H9 (cell line): Measurements from ENCODE around the gene FAM170B. TPM values are rescaled to one million over a fixed set of nuclear protein-coding genes. Genes with fewer than 3 reads are reported as not detected.

Experiments
- DNase-seq: peaks from one replicate; pipeline ENCODE4 v3.0.0-alpha.2; 2017
- H2AFZ ChIP-seq: one replicate; pipeline ENCODE4 v1.6.1; 2013; ENCODE audit warnings: mild to moderate bottlenecking, low read length, control low read depth, moderate library complexity
- H2AK5ac ChIP-seq: 2 replicates; pipeline ENCODE4 v1.6.1; 2013; ENCODE audit warnings: low read length, control low read depth, mixed read lengths; ENCODE audit not compliant: insufficient read length
- H2BK120ac ChIP-seq: one replicate; pipeline ENCODE4 v1.6.1; 2013; ENCODE audit warnings: low read depth, mild to moderate bottlenecking, low read length, control low read depth, inconsistent platforms; ENCODE audit not compliant: poor library complexity, severe bottlenecking
- H2BK12ac ChIP-seq: 2 replicates; pipeline ENCODE4 v1.6.1; 2013; ENCODE audit warnings: low read length, control low read depth, mixed read lengths, low read depth; ENCODE audit not compliant: insufficient read length
- H2BK15ac ChIP-seq: 2 replicates; pipeline ENCODE4 v1.6.1; 2013; ENCODE audit warnings: low read depth, low read length, control low read depth
- H2BK20ac ChIP-seq: one replicate; pipeline ENCODE4 v1.6.1; 2013; ENCODE audit warnings: low read depth, mild to moderate bottlenecking, low read length, control low read depth, inconsistent platforms; ENCODE audit not compliant: poor library complexity, severe bottlenecking
- H2BK5ac ChIP-seq: 2 replicates; pipeline ENCODE4 v1.6.1; 2013; ENCODE audit warnings: low read length, control low read depth, mixed read lengths; ENCODE audit not compliant: insufficient read length
- H3K14ac ChIP-seq: 2 replicates; pipeline ENCODE4 v1.6.1; 2013; ENCODE audit warnings: low read length, control low read depth; ENCODE audit not compliant: insufficient read depth
- H3K18ac ChIP-seq: 2 replicates; pipeline ENCODE4 v1.6.1; 2013; ENCODE audit warnings: low read depth, mild to moderate bottlenecking, mixed read lengths, low read length, control low read depth; ENCODE audit not compliant: insufficient read length
- H3K23ac ChIP-seq: 2 replicates; pipeline ENCODE4 v1.6.1; 2013; ENCODE audit warnings: low read length, control low read depth, mixed read lengths, low read depth; ENCODE audit not compliant: insufficient read length
- H3K23me2 ChIP-seq: 2 replicates; pipeline ENCODE4 v1.6.1; 2013; ENCODE audit warnings: low read depth, mild to moderate bottlenecking, mixed read lengths, low read length, control low read depth; ENCODE audit not compliant: insufficient read length, poor library complexity, severe bottlenecking
- H3K27ac ChIP-seq: 2 replicates; pipeline ENCODE4 v1.5.1; 2013; ENCODE audit warnings: low read length, control low read depth, mixed read lengths, low read depth; ENCODE audit not compliant: insufficient read length
- H3K27me3 ChIP-seq: 2 replicates; pipeline ENCODE4 v1.6.1; 2013; ENCODE audit warnings: low read length, control low read depth, inconsistent platforms; ENCODE audit not compliant: insufficient read depth
- H3K4ac ChIP-seq: 2 replicates; pipeline ENCODE4 v1.6.1; 2013; ENCODE audit warnings: low read depth, mild to moderate bottlenecking, control low read depth, inconsistent platforms, low read length, moderate library complexity
- H3K4me1 ChIP-seq: 2 replicates; pipeline ENCODE4 v1.6.1; 2013; ENCODE audit warnings: low read length, control low read depth, inconsistent platforms; ENCODE audit not compliant: insufficient read depth
- H3K4me2 ChIP-seq: 2 replicates; pipeline ENCODE4 v1.6.1; 2013; ENCODE audit warnings: low read length, control low read depth, mixed read lengths; ENCODE audit not compliant: insufficient read length, insufficient read depth
- H3K56ac ChIP-seq: 2 replicates; pipeline ENCODE4 v1.6.1; 2013; ENCODE audit warnings: low read depth, mild to moderate bottlenecking, mixed read lengths, low read length, control low read depth; ENCODE audit not compliant: insufficient read length
- H3K79me1 ChIP-seq: 2 replicates; pipeline ENCODE4 v1.6.1; 2013; ENCODE audit warnings: low read depth, mild to moderate bottlenecking, moderate library complexity, low read length, control low read depth, inconsistent platforms; ENCODE audit not compliant: insufficient read depth, poor library complexity, severe bottlenecking
- H3K79me2 ChIP-seq: 2 replicates; pipeline ENCODE4 v1.6.1; 2013; ENCODE audit warnings: low read length, control low read depth, inconsistent platforms; ENCODE audit not compliant: insufficient read depth
- H3K9ac ChIP-seq: 2 replicates; pipeline ENCODE4 v1.6.1; 2013; ENCODE audit warnings: low read length, control low read depth, mixed read lengths; ENCODE audit not compliant: insufficient read length; ENCODE audit errors: extremely low read depth
- H3K9me3 ChIP-seq: one replicate; pipeline ENCODE4 v1.6.1; 2013; ENCODE audit warnings: low read depth, low read length, inconsistent platforms; ENCODE audit not compliant: control insufficient read depth
- H3T11ph ChIP-seq: one replicate; pipeline ENCODE4 v1.6.1; 2013; ENCODE audit warnings: mild to moderate bottlenecking, low read length, control low read depth, inconsistent platforms
- H4K20me1 ChIP-seq: one replicate; pipeline ENCODE4 v1.6.1; 2013; ENCODE audit not compliant: control insufficient read depth, insufficient read length, insufficient read depth
- H4K5ac ChIP-seq: 2 replicates; pipeline ENCODE4 v1.6.1; 2013; ENCODE audit warnings: low read depth, mild to moderate bottlenecking, mixed read lengths, low read length, control low read depth; ENCODE audit not compliant: insufficient read length
- H4K8ac ChIP-seq: replicated peaks from 2 replicates; pipeline ENCODE4 v1.6.1; 2013; ENCODE audit warnings: low read length, control low read depth, mixed read lengths, low read depth; ENCODE audit not compliant: insufficient read length
- H4K91ac ChIP-seq: 2 replicates; pipeline ENCODE4 v1.6.1; 2013; ENCODE audit warnings: low read depth, mild to moderate bottlenecking, moderate library complexity, mixed read lengths, low read length, control low read depth; ENCODE audit not compliant: insufficient read length
- H3K27ac Mint-ChIP-seq, 3 experiments: 2 replicates in 2 of 3; 3 replicates in 1 of 3; pipeline ENCODE4 v1.8.0; 2020 to 2021; ENCODE audit warnings: mixed read lengths in 3 of 3, mild to moderate bottlenecking in 1 of 3, moderate library complexity in 1 of 3
- H3K27me3 Mint-ChIP-seq: 2 replicates; pipeline ENCODE4 v1.8.0; 2021; ENCODE audit warnings: low read depth, mild to moderate bottlenecking, moderate library complexity, mixed read lengths
- H3K36me3 Mint-ChIP-seq, 3 experiments: 2 replicates in 2 of 3; 3 replicates in 1 of 3; pipeline ENCODE4 v1.8.0; 2020 to 2021; ENCODE audit warnings: low read depth in 3 of 3, mixed read lengths in 3 of 3; ENCODE audit not compliant: insufficient read depth in 1 of 3
- H3K4me1 Mint-ChIP-seq, 2 experiments: 2 replicates each; pipeline ENCODE4 v1.8.0; 2020; ENCODE audit warnings: mixed read lengths in 2 of 2
- H3K4me3 Mint-ChIP-seq, 2 experiments: 2 replicates in 1 of 2; 3 replicates in 1 of 2; pipeline ENCODE4 v1.8.0; 2020 to 2021; ENCODE audit warnings: mild to moderate bottlenecking in 2 of 2, mixed read lengths in 2 of 2, moderate library complexity in 1 of 2
- H3K9me3 Mint-ChIP-seq, 2 experiments: 2 replicates in 1 of 2; 3 replicates in 1 of 2; pipeline ENCODE4 v1.8.0; 2020; ENCODE audit warnings: mild to moderate bottlenecking in 2 of 2, mixed read lengths in 2 of 2, moderate library complexity in 1 of 2
- CTCF ChIP-seq: fragments of 200-600 bp; sonication (generic); conservative IDR thresholded peaks from 3 replicates; pipeline ENCODE4 v1.8.0; 2021; ENCODE audit warnings: antibody characterized with exemption, mild to moderate bottlenecking
- WGBS: extraction: QIAGEN DNeasy Blood & Tissue Kit; methylation state at CpG from one replicate; pipeline ENCODE4 v1.1.7; 2013; ENCODE audit warnings: missing lambda C conversion rate, low lambda C conversion rate, mixed read lengths; ENCODE audit not compliant: insufficient read length; ENCODE audit errors: extremely low coverage; 5-methylcytosine and 5-hydroxymethylcytosine counted together
- total RNA-seq: library from RNA; stranded (reverse); gene quantifications from 2 replicates; pipeline ENCODE4 v1.2.1, GENCODE V29; 2021

The FAM170B gene
- total RNA-seq, 1 experiment from 2014 or later = not detected

DNA sequence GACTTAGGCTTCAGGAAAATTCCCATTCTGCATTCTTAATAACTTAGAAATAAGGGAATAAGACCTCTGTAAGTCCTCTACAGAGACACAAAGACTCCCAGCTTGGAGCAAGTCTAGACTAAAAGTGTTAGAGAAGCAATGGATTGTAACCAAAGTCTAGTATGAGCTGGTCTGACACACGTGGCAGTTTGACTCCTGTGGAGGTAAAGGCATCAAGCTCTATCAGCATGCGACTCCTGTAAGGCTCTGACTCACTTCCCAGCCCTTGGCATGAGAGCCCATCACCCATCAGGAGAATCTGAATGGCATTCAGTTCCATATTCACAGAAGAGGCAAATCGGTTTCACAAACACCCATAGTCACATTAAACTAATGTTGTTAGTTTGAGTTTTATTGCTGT is 14.1 kb downstream of the FAM170B start:
- H3K9me3 Mint-ChIP-seq = no peaks in the 10 kb centered on the region; a peak in 2 of 5 replicates
- no peak overlapping the region for H3K4me2 ChIP-seq
- peak overlapping the region in 1 of 3 experiments; percentile 81; a peak in 1 of 7 replicates for H3K27ac Mint-ChIP-seq
- peaks cover 3% of the 10 kb centered on the region for H3K23me2 ChIP-seq
- H3K4me3 Mint-ChIP-seq = no peak overlapping the region
- no peak overlapping the region for H3T11ph ChIP-seq
- H3K27ac ChIP-seq = no peak overlapping the region
- H2AK5ac ChIP-seq = no peak overlapping the region
- no peaks in the 10 kb centered on the region; the same call in 1 of the 2 replicates for H3K27me3 ChIP-seq
- no peak overlapping the region for H4K8ac ChIP-seq
- H3K18ac ChIP-seq = no peak overlapping the region
- H3K4me1 ChIP-seq = no peaks in the 10 kb centered on the region
- no peak overlapping the region for H2BK12ac ChIP-seq
- H3K27me3 Mint-ChIP-seq = peaks cover 28% of the 10 kb centered on the region
- H2AFZ ChIP-seq = no peak overlapping the region
- no peak overlapping the region for H2BK20ac ChIP-seq
- no peaks in the 10 kb centered on the region for H3K79me2 ChIP-seq
- no peak overlapping the region for H3K14ac ChIP-seq
- H4K5ac ChIP-seq = no peak overlapping the region
- no peak for TF ChIP-seq CTCF
- no peak overlapping the region for H3K56ac ChIP-seq
- H2BK5ac ChIP-seq = no peak overlapping the region
- no peaks in the 10 kb centered on the region for H3K9me3 ChIP-seq
- no peak for DNase-seq
- H4K20me1 ChIP-seq = no peaks in the 10 kb centered on the region
- H3K4me1 Mint-ChIP-seq = peaks cover 1 to 4% of the 10 kb centered on the region in 2 experiments; a peak in 1 of 4 replicates
- H3K9ac ChIP-seq = no peak overlapping the region
- WGBS = no CpG with 5 or more reads among the region's 3 CpGs
- no peak overlapping the region for H2BK15ac ChIP-seq
- H3K79me1 ChIP-seq = no peaks in the 10 kb centered on the region
- no peak overlapping the region for H3K23ac ChIP-seq
- no peaks in the 10 kb centered on the region for H3K36me3 Mint-ChIP-seq
- no peak overlapping the region for H2BK120ac ChIP-seq
- no peak overlapping the region for H4K91ac ChIP-seq
- H3K4ac ChIP-seq = no peak overlapping the region
